Fibroblast of pulmonary artery (primary cell): ENCODE measurements around the gene PER3.

Experiments
- DNase-seq: peaks from one replicate; pipeline ENCODE4 v3.0.0-alpha.2; 2010; ENCODE audit warnings: low read depth
- H3K4me3 ChIP-seq: replicated peaks from 2 replicates; pipeline ENCODE4 v1.5.1; 2011; ENCODE audit warnings: low read depth, mild to moderate bottlenecking, control low read depth, low read length, moderate library complexity
- CTCF ChIP-seq: IDR thresholded peaks from 2 replicates; pipeline ENCODE4 v1.5.1; 2011; ENCODE audit warnings: mild to moderate bottlenecking, control low read depth, low read length, inconsistent platforms; ENCODE audit errors: missing control alignments

PER3 gene

GRCh38 chr1:7761103-7761502, 23.0 kb upstream of the PER3 start:
- no peak for DNase-seq
- no peak for TF ChIP-seq CTCF
- no peak overlapping the region for H3K4me3 ChIP-seq

- H3K4me3 ChIP-seq = no peak overlapping the region
- TF ChIP-seq CTCF = no peak
- DNase-seq = no peak
Observed at GRCh38 chr1:7767176-7767575, 16.9 kb upstream of the PER3 start.

GRCh38 chr1:7768583-7768982, 15.5 kb upstream of the PER3 start:
- no peak for TF ChIP-seq CTCF
- no peak overlapping the region for H3K4me3 ChIP-seq
- no peak for DNase-seq

- no peak for TF ChIP-seq CTCF
- no peak overlapping the region for H3K4me3 ChIP-seq
- DNase-seq = no peak
Observed at GRCh38 chr1:7769673-7770412, 14.2 kb upstream of the PER3 start.

DNA sequence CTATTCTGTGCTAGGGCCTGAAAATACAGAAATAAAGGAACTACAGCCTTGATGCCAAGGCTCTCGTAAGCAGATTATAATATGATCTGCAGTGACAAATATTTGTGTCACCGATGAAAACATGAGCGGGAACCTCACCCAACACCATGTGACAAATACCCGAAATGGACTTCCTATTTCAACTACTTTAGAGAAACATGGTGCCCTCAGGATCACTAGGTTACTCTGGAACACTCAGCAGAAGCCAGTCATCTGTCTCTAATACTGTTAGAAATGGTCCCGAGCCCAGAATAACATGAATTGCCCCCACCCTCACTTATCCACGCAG, 13.5 kb upstream of the PER3 start:
- peak overlapping the region; percentile 84 for H3K4me3 ChIP-seq
- no peak for TF ChIP-seq CTCF
- DNase-seq = no peak

DNA sequence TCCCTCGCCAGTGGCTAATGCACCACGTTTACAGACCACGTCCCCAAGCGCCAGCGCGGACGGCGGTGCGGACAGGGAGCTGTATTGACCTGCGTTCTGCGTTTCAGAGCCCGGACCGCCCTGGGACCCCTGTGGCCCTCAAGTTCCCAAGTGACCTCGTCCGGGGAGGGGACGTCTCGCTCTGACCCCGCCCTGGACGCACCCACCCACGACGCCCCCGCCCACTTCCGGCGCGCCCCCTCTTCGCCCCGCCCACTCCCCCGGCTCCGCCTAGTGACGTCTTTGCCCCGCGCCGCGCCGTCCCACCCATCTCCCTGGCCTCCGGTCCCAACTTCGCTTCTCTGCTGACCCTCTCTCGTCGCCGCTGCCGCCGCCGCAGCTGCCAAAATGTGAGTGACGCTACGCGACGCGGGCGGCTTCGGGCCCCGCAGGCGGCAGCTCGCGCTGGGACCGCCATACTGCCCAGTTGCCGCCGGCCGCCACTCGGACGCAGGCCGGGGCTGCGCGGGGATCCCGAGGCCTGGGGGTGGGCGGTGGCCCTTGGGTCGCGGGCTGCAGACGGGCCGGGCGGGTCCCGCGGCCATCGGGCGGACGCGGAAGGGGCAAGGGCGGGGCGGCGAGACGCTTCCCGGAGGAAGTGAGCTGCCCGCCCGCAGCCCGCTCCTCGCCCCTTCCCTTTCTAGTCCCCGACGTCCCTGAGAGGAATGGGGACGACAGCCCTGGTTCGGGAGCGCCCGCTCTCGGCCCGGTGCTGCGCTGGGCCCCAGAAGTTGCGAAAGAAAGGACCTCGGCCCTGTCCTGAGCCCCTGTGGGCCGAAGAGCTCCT, 12.9 kb upstream of the PER3 start, which contains the start of gene VAMP3:
VAMP3 (plus strand) TSS at position 300 of the 826 bp plus-strand sequence; CDS start at position 388, 88 bp downstream.
- peak within 1 kb of the TSS; percentile 84 for H3K4me3 ChIP-seq
- DNase-seq = peak; percentile 79
- no peak for TF ChIP-seq CTCF

DNA sequence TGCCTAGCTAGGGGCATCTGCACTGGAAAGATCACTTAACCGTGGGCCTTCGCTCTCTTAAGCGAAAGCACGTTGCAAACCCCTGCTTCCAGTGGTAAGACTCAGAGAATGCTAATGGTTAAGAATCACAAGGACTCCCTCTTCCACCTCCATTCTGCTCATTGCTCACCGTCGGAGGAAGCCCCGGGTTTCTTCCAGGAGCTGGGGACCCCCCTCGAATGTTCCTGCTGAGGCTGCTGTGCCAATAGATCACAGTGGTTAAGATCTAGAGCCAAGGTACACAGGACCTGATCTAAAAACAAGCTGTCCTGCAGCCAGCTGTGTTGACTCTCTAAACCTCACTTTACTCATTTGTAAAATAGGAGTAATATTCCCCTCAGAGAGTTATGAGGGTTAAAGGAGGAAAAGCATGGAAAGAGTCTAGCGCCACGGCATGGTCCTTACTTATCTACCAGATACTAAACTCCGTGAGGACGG, 12.2 kb upstream of the PER3 start:
- DNase-seq = peak; percentile 20
- TF ChIP-seq CTCF = no peak
- H3K4me3 ChIP-seq = peak overlapping the region; percentile 84
